Measurements from ENCODE around the gene FOCAD.
"Not testable (repeated sequence)": the region's sequence is repeated elsewhere in the genome, so short reads cannot be mapped to it uniquely, and the experiment has no call there.

The FOCAD gene

DNA sequence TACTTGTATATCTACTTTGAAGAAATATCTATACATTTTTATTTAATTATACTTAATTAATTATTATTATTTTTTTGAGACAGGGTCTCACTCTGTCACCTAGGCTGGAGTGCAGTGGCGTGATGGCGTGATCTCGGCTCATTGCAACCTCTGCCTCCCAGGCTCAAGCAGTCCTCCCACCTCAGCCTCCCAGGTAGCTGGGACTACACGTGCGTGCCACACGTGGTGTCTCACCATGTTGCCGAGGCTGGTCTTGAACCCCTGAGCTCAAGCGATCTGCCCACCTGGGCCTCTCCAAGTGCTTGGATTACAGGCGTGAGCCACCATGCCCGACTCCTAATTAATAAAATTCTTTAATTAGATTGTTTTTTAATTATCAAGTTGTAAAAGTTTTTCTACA is 10.5 kb upstream of the FOCAD start:
- DNase-seq = not testable (repeated sequence)

- no peak for DNase-seq
These were observed 2.6 kb upstream of the FOCAD start for GRCh38 chr9:20681467-20681866.

- DNase-seq = peak; percentile 48 to 54
These were observed 566 bp upstream of the FOCAD start for GRCh38 chr9:20683351-20684034.

- DNase-seq = no peak
These were observed 1.0 kb downstream of the FOCAD start for GRCh38 chr9:20684875-20685696.

DNA sequence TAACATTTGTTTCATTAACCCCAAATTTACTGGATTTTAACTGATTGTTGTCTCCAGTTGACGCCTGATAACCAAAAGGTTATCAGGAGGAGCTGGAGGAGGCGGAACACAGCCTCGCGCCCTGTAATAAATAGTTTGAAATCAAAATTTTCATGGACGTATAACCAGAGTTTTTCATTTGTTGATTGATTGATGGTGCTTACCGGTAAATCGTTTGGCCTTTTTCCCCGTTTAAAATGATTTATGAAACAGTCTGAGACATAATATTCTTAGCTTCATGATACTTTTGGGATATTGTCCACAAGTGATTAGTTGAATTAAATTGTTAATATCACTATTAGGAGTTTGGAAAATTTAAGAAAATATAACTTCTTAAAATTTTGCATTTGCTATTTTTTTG is 1.7 kb downstream of the FOCAD start:
- DNase-seq = no peak

- no peak for DNase-seq
These were observed 5.8 kb downstream of the FOCAD start for GRCh38 chr9:20689833-20690232.

DNA sequence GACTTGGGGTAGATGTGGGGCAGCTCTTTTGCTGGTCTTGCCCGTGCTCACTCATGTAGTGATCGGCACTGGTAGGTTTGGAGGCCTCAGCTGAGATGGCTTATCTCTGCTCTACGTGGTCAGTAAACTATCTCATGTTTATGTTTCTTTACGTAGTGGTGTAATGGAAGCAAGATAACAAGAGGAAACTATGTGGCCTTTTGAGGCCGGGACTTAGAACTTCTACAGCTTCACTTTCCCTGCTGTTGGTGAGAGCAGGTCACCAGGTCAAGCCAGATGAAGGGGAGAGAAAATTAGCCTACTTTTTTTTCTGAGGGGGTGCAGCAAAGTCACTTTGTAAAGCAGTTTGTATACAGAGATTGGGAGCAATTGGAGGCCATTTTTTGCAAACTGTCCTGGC is 8.5 kb downstream of the FOCAD start:
- DNase-seq = no peak

DNA sequence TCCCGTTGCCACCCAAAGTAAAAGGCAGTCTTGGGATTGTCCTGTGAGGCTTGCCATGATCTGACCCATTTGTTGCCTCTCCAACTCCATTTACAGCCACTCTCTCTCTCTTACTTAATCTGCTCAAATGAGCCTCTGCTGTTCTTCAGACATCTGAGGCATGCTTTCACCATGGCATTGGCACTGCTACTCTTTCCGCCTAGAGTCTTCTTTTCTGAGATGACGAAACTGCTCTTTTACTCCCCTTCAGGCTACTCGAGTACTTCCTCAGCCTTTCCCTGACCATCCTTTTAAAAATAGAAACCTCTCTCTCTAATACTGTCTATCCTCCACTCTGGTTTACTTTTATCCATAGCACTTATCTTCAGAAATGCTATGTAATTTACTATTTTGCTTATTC is 9.0 kb downstream of the FOCAD start:
- DNase-seq = no peak

DNA sequence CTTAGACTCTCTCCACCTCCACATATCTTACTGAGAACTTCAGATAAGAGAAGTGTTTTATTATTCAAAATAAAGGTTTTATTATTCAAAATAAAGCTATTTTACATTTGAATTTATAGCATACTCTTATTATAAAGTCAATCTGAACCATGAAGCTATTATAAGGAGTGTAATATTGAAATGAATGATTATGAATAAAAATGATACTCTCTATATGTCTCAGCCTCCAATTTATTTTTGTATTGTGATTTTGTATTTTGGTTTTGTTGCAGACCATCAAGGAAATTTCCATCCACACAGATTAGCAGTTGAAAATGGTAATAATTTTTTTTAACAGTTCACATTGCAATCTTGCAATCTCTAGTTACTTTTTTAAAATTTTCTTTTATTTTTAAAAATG is 10.2 kb downstream of the FOCAD start:
- DNase-seq = no peak

- DNase-seq = no peak
These were observed 13.1 kb downstream of the FOCAD start for GRCh38 chr9:20697021-20697719.

DNA sequence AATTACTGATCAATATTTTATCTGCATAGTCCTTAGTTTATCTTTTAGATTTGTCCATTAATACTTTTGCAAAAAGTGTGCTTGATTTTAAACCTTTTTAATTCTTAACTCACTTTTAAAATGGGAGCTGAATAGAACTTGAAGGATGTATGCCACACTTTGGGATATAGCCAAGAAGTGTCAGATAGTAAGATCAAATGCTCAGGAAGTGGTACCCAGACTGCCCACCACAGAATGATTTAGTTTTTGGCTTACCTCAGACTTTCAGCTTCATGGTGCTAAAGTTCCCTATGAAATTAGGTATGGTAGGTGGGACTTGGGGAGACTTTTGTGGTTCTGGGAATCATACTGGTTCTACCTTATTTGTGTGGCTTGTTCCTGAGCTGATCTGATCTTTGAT is 14.7 kb downstream of the FOCAD start:
- no peak for DNase-seq

DNA sequence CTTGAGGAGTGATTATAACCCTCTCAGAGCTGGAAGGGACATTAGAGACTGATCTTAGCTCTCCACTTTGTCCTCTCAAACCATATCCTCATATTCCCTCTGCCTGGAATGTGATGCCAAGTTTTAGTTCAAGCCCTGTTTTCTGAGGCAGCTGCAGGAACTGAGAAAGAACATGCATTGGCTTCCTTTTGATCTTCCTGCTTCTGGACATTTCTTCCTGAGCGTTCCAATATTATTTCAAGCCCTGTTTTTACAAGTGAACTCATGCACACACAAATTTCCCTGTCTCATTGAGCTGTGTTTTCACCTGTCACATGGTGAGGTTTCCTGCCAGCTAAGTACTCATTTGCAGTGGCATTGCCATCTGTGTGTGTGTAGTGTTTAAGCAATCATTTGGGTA is 17.0 kb downstream of the FOCAD start:
- no peak for DNase-seq

DNA sequence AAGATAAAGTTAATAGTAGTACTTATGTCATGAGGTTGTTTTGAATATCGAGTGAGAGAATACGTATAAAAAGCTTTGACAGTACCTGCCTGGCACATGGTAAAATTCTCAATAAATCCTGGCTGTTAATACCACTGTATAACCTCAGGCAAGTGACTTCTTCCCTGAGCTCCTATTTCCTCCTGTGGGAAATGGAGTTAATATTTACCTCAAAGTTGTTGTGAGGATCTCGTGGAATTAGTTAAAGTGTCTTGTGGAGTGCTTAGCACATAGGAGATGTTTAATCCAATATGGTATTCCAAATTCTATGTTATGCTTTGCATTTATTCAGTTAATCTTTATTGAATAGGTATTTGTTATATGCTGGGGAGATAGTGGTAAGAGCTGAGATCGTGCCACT is 18.5 kb downstream of the FOCAD start:
- DNase-seq = no peak

DNA sequence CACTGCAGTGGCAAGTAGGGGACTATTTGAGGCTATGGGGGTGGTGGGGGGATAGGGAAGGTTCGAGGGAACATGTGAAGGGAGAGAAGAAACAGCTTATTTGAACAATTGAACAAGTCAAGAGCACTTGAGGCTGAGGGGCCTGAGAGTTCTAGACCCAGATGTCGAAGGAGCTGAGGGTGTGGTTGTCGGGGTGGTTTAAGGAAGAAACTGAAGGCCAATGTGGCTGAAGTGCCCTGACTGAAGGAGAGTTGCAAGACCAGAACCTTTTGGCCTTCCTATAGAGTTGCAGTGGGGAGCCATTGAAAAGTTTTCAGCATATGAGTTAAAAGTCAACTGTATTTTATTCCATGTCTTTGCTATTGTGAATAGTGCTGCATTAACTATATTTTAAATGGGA is 19.1 kb downstream of the FOCAD start:
- no peak for DNase-seq

DNA sequence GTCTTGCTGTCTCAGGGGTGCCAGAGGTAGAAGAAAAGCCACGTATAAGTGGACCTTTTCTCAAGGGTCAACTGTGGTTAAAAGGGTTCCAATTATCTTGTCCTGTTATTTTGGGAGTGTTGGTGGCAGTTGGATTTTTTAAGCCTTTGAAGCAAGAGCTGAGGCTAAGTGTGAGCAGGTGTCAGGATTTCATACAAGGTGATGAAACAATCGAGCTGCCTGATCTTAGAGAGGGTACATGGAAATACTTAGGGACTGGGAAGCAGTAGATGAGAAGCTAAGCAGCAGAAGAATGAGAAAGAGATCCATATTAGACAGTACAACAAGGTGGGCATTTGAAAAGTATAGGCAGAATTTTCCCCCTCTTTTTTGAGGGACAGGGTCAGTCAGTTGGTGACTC is 23.6 kb downstream of the FOCAD start:
- DNase-seq = no peak

GRCh38 chr9:20713172-20713571 is 29.1 kb downstream of the FOCAD start:
- no peak for DNase-seq

DNA sequence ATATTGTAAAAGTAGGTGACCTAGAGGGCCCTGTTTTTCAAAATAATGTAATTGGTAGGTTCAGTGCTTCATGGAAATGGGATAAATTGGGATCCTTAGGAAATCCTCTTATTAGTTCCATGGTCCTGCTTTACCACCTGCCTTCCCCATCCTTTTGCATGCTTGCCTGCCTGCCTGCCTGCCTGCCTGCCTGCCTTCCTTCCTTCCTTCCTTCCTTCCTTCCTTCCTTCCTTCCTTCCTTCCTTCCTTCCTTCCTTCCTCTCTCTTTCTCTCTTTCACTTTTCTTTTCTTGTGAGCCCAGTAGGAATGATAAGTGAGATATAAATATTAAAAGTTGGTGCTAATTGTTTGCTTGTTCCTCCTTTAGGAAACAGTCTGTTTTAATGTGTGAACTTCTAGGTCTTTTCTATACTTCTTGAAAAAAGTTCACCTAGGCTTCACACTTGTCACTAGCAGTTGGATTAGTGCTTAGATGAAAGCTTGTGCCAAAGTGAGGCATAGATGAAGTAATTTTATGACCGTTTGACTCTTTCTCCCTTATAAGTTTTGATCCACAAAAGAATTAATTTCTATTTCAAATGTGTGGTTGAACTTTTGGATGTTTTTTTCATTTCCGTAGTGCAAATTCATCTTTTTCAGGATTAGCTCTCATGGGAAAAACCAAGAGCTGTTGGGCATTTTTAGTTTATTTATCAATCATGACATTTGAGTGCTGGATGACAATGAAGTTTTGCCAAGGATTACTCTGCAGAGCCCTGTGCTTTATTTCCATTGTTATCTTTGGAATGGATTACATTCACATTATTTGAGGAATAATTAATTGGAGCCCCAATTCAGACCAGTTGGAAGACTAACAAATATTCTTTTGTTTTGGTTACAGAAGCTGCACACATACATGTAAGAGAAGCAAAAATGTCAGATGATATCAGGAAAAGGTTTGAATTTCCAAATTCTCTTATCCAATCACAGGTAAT is 30.7 kb downstream of the FOCAD start:
- DNase-seq = no peak

GRCh38 chr9:20722221-20722620 is 38.2 kb downstream of the FOCAD start:
- no peak for DNase-seq

GRCh38 chr9:20725675-20726074 is 41.6 kb downstream of the FOCAD start:
- no peak for DNase-seq

- DNase-seq = no peak
These were observed 42.1 kb downstream of the FOCAD start for GRCh38 chr9:20726144-20726543.

- no peak for DNase-seq
These were observed 44.6 kb downstream of the FOCAD start for GRCh38 chr9:20728493-20729220.

- DNase-seq = no peak
These were observed 45.5 kb downstream of the FOCAD start for GRCh38 chr9:20729523-20729922.

Data from activated T-cell treated with anti-CD3 and anti-CD28 coated beads, Interleukin-2, amount 50 U/mL, for 48 hours (primary cell).